DOHH2 (cell line): ENCODE data around the gene MAP2K3.

Experiments used
- H3F3A ChIP-seq: fragments of 200-600 bp; sonication (generic), shearing (Covaris generic); 2 replicates; pipeline ENCODE4 v1.6.0; 2016; ENCODE audit warnings: antibody characterized with exemption, mild to moderate bottlenecking; ENCODE audit not compliant: control insufficient read depth, insufficient read depth
- H3K27ac ChIP-seq: fragments of 200-600 bp; sonication (generic); 2 replicates; pipeline ENCODE4 v1.5.1; 2014; ENCODE audit warnings: low read depth, mild to moderate bottlenecking, low read length, moderate library complexity
- H3K27me3 ChIP-seq: fragments of 200-600 bp; sonication (generic); 2 replicates; pipeline ENCODE4 v1.6.1; 2014; ENCODE audit warnings: mild to moderate bottlenecking, low read length, mixed read lengths; ENCODE audit not compliant: control insufficient read depth
- H3K36me3 ChIP-seq: fragments of 200-600 bp; sonication (generic); 2 replicates; pipeline ENCODE4 v1.6.1; 2014; ENCODE audit warnings: mild to moderate bottlenecking, low read length, moderate library complexity, mixed read lengths; ENCODE audit not compliant: control insufficient read depth
- H3K4me1 ChIP-seq: fragments of 200-600 bp; sonication (generic); 2 replicates; pipeline ENCODE4 v1.6.1; 2014; ENCODE audit warnings: mild to moderate bottlenecking, low read length, mixed read lengths; ENCODE audit not compliant: control insufficient read depth
- H3K4me2 ChIP-seq: fragments of 200-600 bp; sonication (generic); 2 replicates; pipeline ENCODE4 v1.6.0; 2014; ENCODE audit warnings: mild to moderate bottlenecking, low read length, moderate library complexity
- H3K4me3 ChIP-seq: fragments of 200-600 bp; sonication (generic); 2 replicates; pipeline ENCODE4 v1.5.1; 2014; ENCODE audit warnings: mild to moderate bottlenecking, low read length, mixed read lengths
- H3K79me2 ChIP-seq: fragments of 200-600 bp; sonication (generic); 2 replicates; pipeline ENCODE4 v1.6.1; 2014; ENCODE audit warnings: mild to moderate bottlenecking, low read length, mixed read lengths; ENCODE audit not compliant: control insufficient read depth
- H3K9me2 ChIP-seq: fragments of 200-600 bp; sonication (generic); replicated peaks from 2 replicates; pipeline ENCODE4 v1.6.1; 2014; ENCODE audit warnings: mild to moderate bottlenecking, low read length, mixed read lengths; ENCODE audit not compliant: control insufficient read depth
- H3K9me3 ChIP-seq: fragments of 200-600 bp; sonication (generic); 2 replicates; pipeline ENCODE4 v1.6.1; 2014; ENCODE audit warnings: antibody characterized with exemption, low read length, mixed read lengths; ENCODE audit not compliant: control insufficient read depth, insufficient read depth
- H4K20me1 ChIP-seq: fragments of 200-600 bp; sonication (generic); 2 replicates; pipeline ENCODE4 v1.6.0; 2014; ENCODE audit warnings: low read depth, mild to moderate bottlenecking, antibody characterized with exemption, low read length, moderate library complexity; ENCODE audit not compliant: control insufficient read depth, insufficient read depth
- CTCF ChIP-seq: fragments of 200-600 bp; sonication (generic); IDR thresholded peaks from one replicate; pipeline ENCODE4 v1.5.1; 2014; ENCODE audit warnings: antibody characterized with exemption, mild to moderate bottlenecking, low read depth, low read length; ENCODE audit not compliant: poor library complexity, severe bottlenecking
- EZH2phosphoT487 ChIP-seq: fragments of 200-600 bp; sonication (generic); IDR thresholded peaks from 2 replicates; pipeline ENCODE4 v1.6.1; 2017; ENCODE audit warnings: borderline replicate concordance, mild to moderate bottlenecking, antibody characterized with exemption, low read length, moderate library complexity, mixed read lengths

The MAP2K3 gene

GRCh38 chr17:21362331-21362931, 77.9 kb downstream of the MAP2K3 start:
- Histone ChIP-seq H3K27me3 (peaks cover 9% of the 10 kb centered on the region; the same call in 1 of the 2 replicates), H4K20me1 (no peaks in the 10 kb centered on the region), H3K9me2 (no peaks in the 10 kb centered on the region), H3K9me3 (no peaks in the 10 kb centered on the region), H3K4me3 (no peak overlapping the region), H3F3A (no peaks in the 10 kb centered on the region), H3K4me1 (peaks cover 4% of the 10 kb centered on the region; the same call in 1 of the 2 replicates), H3K27ac (no peak overlapping the region), H3K4me2 (no peak overlapping the region), H3K36me3 (no peaks in the 10 kb centered on the region), H3K79me2 (no peaks in the 10 kb centered on the region)
- TF ChIP-seq EZH2phosphoT487 (no peak), CTCF (no peak)

- no peaks in the 10 kb centered on the region for H4K20me1 ChIP-seq
- no peak overlapping the region for H3K4me3 ChIP-seq
- peaks cover 12% of the 10 kb centered on the region for H3K4me1 ChIP-seq
- H3K27me3 ChIP-seq = peaks cover 8% of the 10 kb centered on the region; the same call in 1 of the 2 replicates
- no peak overlapping the region for H3K27ac ChIP-seq
- no peaks in the 10 kb centered on the region for H3K79me2 ChIP-seq
- H3K36me3 ChIP-seq = no peaks in the 10 kb centered on the region
- no peak overlapping the region for H3K4me2 ChIP-seq
- no peaks in the 10 kb centered on the region for H3K9me3 ChIP-seq
- no peaks in the 10 kb centered on the region for H3K9me2 ChIP-seq
- no peaks in the 10 kb centered on the region for H3F3A ChIP-seq
- TF ChIP-seq EZH2phosphoT487 (no peak), CTCF (no peak)
Measured at GRCh38 chr17:21363776-21364642, 79.5 kb downstream of the MAP2K3 start.
